HG03457 (cell line): ENCODE measurements around the gene RIMKLB.

ENCODE experiments used
- ATAC-seq: cut with Tn5 transposase; IDR thresholded peaks from one replicate; pipeline ENCODE4 v1.9.1; 2021; ENCODE audit warnings: moderate number of reproducible peaks; ENCODE audit not compliant: unreplicated experiment

RIMKLB gene, protein sequence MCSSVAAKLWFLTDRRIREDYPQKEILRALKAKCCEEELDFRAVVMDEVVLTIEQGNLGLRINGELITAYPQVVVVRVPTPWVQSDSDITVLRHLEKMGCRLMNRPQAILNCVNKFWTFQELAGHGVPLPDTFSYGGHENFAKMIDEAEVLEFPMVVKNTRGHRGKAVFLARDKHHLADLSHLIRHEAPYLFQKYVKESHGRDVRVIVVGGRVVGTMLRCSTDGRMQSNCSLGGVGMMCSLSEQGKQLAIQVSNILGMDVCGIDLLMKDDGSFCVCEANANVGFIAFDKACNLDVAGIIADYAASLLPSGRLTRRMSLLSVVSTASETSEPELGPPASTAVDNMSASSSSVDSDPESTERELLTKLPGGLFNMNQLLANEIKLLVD

GRCh38 chr12:8697476-8698131 lies at the start of gene RIMKLB:
Gene RIMKLB, plus strand, starts transcription at chr12:8697991. Its CDS starts 15,876 bp downstream, at chr12:8713867.
- ATAC-seq = no peak

- ATAC-seq = peak; percentile 70
These were observed 49.1 kb upstream of the RIMKLB start for GRCh38 chr12:8648576-8649205.

DNA sequence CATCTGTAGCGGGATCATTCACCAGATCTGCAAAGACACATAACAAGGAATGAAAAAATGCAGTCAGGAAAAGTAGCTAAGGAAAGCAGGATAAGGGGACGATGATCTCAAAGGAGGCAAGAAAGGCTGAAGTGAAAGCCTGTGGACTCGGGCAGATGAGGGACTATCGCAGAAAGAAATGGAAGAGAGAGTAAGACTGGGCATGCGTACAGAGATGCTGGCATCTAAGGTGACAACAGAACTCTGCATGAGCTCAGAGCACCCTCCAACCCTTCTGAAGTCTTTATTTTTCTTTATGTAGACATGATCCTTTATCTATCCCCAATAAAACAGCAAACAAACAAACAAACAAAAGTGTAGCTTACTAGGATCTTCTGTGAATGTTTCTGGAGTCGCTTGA lies 42.4 kb upstream of the RIMKLB start:
- ATAC-seq = no peak

GRCh38 chr12:8658346-8658745 lies 39.4 kb upstream of the RIMKLB start:
- no peak for ATAC-seq

DNA sequence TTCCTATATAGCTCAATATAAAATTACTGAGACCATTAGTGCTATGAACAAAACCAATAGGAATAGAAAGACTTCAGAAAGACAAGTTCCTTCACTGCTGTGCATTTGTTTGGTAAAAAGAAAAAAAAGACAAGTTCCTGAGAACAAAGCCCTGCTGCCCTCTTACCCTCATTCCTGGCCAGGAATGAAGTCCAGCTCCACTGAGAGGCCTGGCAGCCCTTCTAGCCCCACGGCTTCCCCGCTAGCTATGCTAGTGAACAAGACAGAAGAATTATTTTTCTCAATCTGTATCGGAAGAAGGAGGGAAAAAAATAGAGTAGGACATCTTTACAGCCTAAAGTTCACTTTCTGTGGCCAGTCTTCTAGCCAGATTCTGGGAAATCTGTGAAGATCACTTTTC lies 36.8 kb upstream of the RIMKLB start:
- no peak for ATAC-seq

DNA sequence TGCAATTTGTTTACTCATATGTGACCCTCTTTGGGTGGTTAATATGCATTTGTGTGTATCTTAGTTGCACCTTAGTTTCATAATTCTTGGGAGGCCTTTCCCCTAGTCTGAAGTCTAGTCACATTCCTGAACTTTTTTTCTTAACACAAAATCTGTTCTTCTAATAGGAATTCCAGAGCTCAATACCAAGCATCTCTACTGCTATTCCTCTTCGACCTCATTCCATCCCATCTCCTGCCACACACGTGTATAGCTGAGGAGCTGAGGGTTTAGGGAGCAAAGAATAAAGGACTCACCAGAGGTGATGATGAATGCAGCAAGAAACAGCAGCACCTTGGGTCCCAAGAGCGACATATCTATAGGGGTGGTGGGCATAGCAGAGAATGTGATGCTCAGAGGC lies 36.0 kb upstream of the RIMKLB start:
- no peak for ATAC-seq

DNA sequence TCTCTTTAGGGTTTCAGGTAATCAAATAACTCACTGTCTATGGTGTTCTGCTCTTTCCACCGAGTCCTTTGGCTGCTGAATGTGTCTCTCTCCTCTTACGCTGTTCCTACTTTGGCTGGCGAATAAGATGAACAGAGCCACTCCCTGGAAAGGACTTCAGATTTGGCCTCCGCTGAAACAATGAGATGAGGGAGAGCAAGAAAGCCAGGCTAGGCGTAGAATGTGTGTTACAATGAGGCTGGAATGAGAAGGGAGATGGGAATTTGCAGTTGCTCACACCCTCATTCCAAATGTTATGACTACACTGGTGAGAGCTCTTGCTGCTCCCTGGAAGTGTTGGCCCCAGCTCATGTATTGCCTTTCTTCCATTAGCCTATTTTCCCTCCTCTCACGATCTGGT lies 35.2 kb upstream of the RIMKLB start, which contains the start of gene MFAP5:
Gene MFAP5 (minus strand): TSS at position 234 of the 400 bp plus-strand sequence. CDS start 722 bp downstream, outside the sequence.
- ATAC-seq = no peak

- no peak for ATAC-seq
These were observed 33.4 kb upstream of the RIMKLB start for GRCh38 chr12:8664228-8664913.

GRCh38 chr12:8665759-8666158 lies 32.0 kb upstream of the RIMKLB start:
- ATAC-seq = no peak

DNA sequence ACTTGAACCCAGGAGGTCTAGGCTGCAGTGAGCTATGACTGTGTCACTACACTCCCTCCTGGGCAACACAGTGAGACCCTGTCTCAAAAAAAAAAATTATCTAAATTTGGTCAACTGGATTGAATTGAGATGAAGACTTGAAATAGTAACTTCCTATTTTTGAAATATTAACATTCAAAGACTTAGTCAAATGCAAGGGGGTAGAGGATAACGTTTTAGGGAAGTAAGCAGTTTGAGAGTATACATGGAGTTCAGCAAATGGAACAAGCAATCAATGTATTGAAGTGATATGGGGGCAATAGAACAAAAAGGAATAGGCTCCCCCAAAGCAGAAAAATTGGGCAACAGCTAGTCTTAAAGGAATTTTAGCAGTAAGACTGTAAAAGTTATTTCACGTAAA lies 30.5 kb upstream of the RIMKLB start:
- ATAC-seq = no peak

DNA sequence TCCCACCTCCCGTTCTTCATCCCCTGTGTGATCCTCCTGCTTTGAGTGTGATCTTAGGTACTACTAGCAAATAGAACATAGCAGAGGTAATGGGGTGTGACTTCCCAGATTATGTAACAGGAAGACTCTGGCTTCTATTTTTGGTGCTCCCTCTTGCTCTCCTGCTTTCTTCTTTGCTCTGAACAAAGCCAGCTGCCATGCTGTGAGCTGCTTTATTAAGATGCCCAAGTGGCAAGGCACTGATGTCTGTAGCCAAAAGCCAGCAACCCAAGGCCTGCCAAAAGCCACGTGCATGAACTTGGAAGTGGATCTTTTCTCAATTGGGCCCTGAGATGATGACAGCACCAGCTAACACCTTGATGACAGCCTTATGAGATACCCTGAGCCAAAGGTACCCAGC lies 29.4 kb upstream of the RIMKLB start:
- ATAC-seq = no peak

DNA sequence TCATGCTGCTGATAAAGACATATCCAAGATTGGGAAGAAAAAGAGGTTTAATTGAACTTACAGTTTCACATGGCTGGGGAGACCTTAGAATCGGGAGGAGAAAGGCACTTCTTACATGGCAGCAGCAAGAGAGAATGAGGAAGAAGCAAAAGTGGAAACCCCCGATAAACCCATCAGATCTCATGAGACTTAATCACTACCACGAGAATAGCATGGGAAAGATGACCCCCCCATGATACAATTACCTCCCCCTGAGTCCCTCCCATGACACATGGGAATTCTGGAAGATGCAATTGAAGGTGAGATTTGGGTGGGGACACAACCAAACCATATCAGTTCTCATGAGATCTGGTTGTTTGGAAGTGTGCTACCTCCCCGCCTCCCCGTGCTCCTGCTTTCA lies 25.4 kb upstream of the RIMKLB start:
- ATAC-seq = no peak

- ATAC-seq = no peak
These were observed 22.2 kb upstream of the RIMKLB start for GRCh38 chr12:8675591-8676036.

- no peak for ATAC-seq
These were observed 21.1 kb upstream of the RIMKLB start for GRCh38 chr12:8676651-8677050.

DNA sequence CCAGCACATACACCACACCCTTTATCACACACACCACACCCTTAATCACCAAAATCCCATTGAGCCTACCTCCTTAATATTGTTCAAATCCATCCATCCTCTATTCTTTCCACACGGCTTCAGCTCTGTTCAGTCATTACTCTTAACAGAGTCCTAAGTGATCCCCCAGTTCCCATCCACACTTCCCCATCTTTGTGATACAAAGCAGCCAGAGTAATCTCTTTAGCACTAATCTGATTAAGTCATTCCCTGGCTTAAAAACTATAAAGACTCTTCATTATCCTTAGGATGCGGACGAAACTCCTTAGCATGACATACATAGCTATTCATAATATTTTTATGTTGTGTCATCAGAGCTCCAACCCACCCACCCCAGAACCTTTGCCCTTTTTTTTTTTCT lies 20.4 kb upstream of the RIMKLB start:
- ATAC-seq = no peak

GRCh38 chr12:8678661-8679111 lies 19.1 kb upstream of the RIMKLB start:
- no peak for ATAC-seq

DNA sequence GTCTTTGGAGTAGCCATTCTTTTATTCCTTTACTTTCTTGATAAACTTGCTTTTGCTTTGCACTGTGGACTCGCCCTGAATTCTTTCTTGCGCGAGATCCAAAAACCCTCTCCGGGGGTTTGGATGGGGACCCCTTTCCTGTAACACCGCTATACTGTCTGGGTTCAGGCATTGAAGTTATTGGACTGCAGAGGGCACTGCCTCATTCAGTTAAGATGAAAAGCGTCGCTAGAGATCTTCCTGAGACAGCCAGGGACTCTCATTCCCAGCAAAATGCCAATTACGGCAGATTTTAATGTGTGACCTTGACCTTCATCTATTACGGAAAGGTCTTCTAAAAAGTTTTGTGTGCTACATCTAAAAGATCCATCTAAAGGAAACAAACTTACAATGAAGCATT lies 17.3 kb upstream of the RIMKLB start:
- ATAC-seq = no peak

- no peak for ATAC-seq
These were observed 16.5 kb upstream of the RIMKLB start for GRCh38 chr12:8681129-8681884.

- no peak for ATAC-seq
These were observed 12.7 kb upstream of the RIMKLB start for GRCh38 chr12:8685051-8685450.

- no peak for ATAC-seq
These were observed 9.8 kb upstream of the RIMKLB start for GRCh38 chr12:8687846-8688601.
